Fibroblast of the aortic adventitia (primary cell): ENCODE data around the gene CLEC16A. TPM values are rescaled to one million over a fixed set of nuclear protein-coding genes. Genes with fewer than 3 reads are reported as not detected.
A peak's percentile ranks its signal among the peaks of the same experiment; 100 is the strongest.

Experiments
- DNase-seq: peaks from one replicate; pipeline ENCODE4 v3.0.0-alpha.2; 2010; ENCODE audit warnings: low read depth
- H3K4me3 ChIP-seq: 2 replicates; pipeline ENCODE4 v1.5.1; 2011; ENCODE audit warnings: low read depth, mild to moderate bottlenecking, control low read depth, low read length, moderate library complexity
- total RNA-seq: library from RNA; depleted of rRNA; stranded (reverse); fragments of >200 nt; gene quantifications from 2 replicates; pipeline ENCODE4 v1.2.3, GENCODE V29; 2012; ENCODE audit warnings: low replicate concordance
- TF ChIP-seq, protein P1 (sequence below): IDR thresholded peaks from 2 replicates; pipeline ENCODE4 v1.5.1; 2011; ENCODE audit warnings: mild to moderate bottlenecking, low read length, control low read depth, inconsistent platforms; ENCODE audit not compliant: insufficient read depth

The CLEC16A gene
- total RNA-seq, 1 donor = 16.3 TPM

DNA sequence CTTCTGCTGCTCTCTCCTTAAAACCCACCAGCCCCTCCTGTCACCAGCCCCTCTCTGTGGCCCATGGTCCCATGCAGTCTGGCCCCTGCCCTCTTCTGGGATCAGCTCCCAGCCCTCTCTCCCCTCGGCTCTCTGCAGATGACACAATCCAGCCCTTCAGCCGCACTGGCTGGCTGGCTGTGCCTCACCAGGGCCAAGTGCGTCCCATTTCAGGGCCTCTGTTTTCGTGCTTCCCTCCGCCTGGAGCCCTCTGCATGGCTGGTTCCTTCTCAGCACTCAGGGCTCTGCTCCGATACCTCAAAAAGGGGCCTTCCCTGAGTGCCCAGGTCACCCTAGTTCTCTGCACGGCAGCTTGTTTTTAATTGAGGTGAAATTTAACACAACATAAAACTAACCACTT lies 187.3 kb downstream of the CLEC16A start:
- TF ChIP-seq, protein P1, sequence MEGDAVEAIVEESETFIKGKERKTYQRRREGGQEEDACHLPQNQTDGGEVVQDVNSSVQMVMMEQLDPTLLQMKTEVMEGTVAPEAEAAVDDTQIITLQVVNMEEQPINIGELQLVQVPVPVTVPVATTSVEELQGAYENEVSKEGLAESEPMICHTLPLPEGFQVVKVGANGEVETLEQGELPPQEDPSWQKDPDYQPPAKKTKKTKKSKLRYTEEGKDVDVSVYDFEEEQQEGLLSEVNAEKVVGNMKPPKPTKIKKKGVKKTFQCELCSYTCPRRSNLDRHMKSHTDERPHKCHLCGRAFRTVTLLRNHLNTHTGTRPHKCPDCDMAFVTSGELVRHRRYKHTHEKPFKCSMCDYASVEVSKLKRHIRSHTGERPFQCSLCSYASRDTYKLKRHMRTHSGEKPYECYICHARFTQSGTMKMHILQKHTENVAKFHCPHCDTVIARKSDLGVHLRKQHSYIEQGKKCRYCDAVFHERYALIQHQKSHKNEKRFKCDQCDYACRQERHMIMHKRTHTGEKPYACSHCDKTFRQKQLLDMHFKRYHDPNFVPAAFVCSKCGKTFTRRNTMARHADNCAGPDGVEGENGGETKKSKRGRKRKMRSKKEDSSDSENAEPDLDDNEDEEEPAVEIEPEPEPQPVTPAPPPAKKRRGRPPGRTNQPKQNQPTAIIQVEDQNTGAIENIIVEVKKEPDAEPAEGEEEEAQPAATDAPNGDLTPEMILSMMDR = no peak
- H3K4me3 ChIP-seq = no peak overlapping the region
- no peak for DNase-seq

GRCh38 chr16:11133344-11133943 lies 189.1 kb downstream of the CLEC16A start:
- peak; percentile 96 for DNase-seq

DNA sequence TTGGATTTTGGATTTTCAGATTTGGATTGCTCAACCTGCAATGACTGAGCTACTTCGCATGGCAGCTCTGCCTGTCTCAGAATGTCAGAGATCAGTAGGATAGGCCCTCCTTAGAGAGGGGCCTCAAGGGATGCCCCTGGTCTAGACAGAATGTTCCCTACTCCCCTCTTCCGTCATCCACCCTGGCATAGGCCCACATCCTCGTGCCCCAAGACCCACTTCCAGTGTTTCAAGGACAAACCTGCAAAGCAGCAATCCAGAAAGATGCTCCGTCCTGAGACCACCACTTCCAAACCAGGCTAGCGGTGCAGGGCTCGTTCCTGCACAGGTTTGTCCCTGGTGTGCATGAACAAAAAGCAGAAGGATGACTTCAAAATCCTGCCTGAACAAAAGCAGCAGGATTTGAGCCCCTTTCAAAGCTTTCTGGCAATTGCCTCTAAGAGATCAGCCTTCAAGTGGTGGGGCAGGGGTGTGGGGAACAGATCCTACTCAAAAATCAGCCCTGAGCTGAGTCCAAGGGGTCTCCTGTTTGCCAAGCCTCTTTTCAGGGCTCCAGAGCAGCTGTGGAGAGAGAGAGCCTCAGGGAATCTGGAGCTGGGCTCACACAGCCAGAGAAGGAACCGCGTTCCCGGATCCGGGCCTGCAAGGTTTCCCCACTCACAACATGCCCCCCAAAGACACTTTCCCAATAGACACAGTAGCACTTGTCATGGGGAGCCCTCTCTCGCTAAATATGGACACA lies 190.5 kb downstream of the CLEC16A start:
- no peak for DNase-seq
- TF ChIP-seq, protein P1 = no peak
- H3K4me3 ChIP-seq = no peak overlapping the region

More at GRCh38 chr16:11133344-11133943, 189.1 kb downstream of the CLEC16A start:
- H3K4me3 ChIP-seq = no peak overlapping the region
- TF ChIP-seq, protein P1 = no peak

- no peak overlapping the region for H3K4me3 ChIP-seq
- TF ChIP-seq, protein P1 = no peak
- peak; percentile 46 for DNase-seq
Measured at GRCh38 chr16:11135464-11135973, 191.2 kb downstream of the CLEC16A start.

DNA sequence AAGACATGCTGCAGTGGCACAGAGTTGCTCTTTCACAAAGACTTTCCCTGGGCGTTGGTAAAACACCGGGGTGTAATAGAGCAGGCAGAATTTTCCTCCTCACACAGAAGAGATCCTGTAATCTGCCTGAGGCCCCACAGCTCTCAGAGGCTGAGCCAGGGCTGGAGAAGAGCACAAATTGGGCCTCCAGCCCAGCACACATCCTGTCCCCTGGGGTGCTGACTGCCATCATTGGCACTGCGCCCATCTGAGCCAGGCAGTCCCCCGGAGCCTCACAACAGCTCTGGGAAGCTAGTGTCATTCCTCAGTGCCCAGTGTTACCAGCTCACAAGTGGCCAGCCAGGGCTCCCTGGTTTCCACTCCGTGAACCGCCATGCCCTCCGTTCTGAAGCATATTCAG lies 192.2 kb downstream of the CLEC16A start:
- peak; percentile 20 for DNase-seq
- TF ChIP-seq, protein P1 = no peak
- H3K4me3 ChIP-seq = no peak overlapping the region

- DNase-seq = no peak
- TF ChIP-seq, protein P1 = no peak
- no peak overlapping the region for H3K4me3 ChIP-seq
Measured at GRCh38 chr16:11138022-11138768, 193.8 kb downstream of the CLEC16A start.
